SJCRH30 (cell line): Measurements from ENCODE around the gene HPD. TPM values are rescaled to one million over a fixed set of nuclear protein-coding genes. Genes with fewer than 3 reads are reported as not detected.
"Not testable (repeated sequence)": the region's sequence is repeated elsewhere in the genome, so short reads cannot be mapped to it uniquely, and the experiment has no call there.

Experiments
- DNase-seq, 2 experiments: peaks; one replicate each; pipeline ENCODE4 v3.0.0-alpha.2; 2015 to 2020
- H3K27ac ChIP-seq: fragments of 250-450 bp; sonication (Bioruptor Pico); 2 replicates; pipeline ENCODE4 v1.5.1; 2020; ENCODE audit warnings: mild to moderate bottlenecking, moderate library complexity
- H3K27me3 ChIP-seq: fragments of 250-450 bp; sonication (Bioruptor Pico); 2 replicates; pipeline ENCODE4 v1.5.1; 2020; ENCODE audit warnings: mild to moderate bottlenecking, moderate library complexity
- H3K36me3 ChIP-seq: fragments of 250-450 bp; sonication (Bioruptor Pico); 2 replicates; pipeline ENCODE4 v1.5.1; 2020; ENCODE audit warnings: mild to moderate bottlenecking, moderate library complexity
- H3K4me1 ChIP-seq: fragments of 250-450 bp; sonication (Bioruptor Pico); 2 replicates; pipeline ENCODE4 v1.5.1; 2020; ENCODE audit warnings: mild to moderate bottlenecking, moderate library complexity
- H3K4me3 ChIP-seq: fragments of 250-450 bp; sonication (Bioruptor Pico); 2 replicates; pipeline ENCODE4 v1.5.1; 2020; ENCODE audit warnings: mild to moderate bottlenecking, moderate library complexity
- H3K9me3 ChIP-seq: fragments of 250-450 bp; sonication (Bioruptor Pico); replicated peaks from 2 replicates; pipeline ENCODE4 v1.5.1; 2020; ENCODE audit warnings: mild to moderate bottlenecking, moderate library complexity
- total RNA-seq: library from RNA; depleted of rRNA; stranded (reverse); fragments of >200 nt; shearing (Covaris generic); gene quantifications from 2 replicates; pipeline ENCODE4 v1.2.3, GENCODE V29; 2014

Gene HPD
- total RNA-seq, 1 experiment from 2014 or later: not detected

DNA sequence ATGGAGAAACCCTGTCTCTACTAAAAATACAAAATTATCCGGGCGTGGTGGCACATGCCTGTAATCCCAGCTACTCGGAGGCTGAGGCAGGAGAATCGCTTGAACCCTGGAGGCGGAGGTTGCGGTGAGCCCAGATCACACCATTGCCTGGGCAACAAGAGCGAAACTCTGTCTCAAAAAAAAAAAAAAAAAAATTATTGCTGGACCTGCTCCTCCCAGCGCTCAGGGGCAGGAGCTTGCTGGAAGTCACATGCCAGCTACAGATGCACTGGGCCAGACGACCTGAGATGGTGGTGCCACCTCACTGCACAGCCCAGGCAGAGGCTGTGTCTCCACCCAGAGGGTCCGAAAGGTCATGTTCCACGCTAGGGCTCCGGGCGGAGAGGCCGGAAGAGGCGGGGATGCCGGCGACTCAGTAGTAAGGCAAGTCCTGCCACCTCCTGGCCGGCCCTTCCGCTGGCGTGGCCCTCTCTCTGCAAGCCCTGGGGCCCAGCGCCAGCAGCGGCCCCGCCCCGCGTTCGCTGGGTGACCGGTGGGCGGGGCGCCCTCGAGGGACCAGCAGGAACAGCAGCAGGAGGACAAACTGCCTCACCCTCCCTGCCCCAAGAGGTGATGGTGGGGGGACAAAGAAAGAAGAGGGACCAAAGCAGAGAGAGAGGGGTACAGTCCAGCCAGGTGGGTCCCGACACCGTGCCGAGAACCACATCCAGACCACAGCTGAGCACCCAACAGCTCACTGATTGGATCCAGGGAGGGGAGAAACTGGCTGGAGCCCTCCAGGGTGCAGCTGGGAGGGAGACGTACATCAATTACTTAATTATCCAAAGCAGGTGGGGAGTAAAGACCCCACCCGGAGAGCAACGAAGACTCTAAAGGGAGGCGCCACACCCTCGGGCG lies 61.6 kb downstream of the HPD start:
- Histone ChIP-seq H3K27me3 (no peaks in the 10 kb centered on the region), H3K9me3 (no peaks in the 10 kb centered on the region), H3K27ac (peak overlapping the region; percentile 47), H3K4me1 (peaks cover 44% of the 10 kb centered on the region), H3K36me3 (peaks cover 9% of the 10 kb centered on the region), H3K4me3 (peak overlapping the region; percentile 10)
- DNase-seq: peak; percentile 85

DNA sequence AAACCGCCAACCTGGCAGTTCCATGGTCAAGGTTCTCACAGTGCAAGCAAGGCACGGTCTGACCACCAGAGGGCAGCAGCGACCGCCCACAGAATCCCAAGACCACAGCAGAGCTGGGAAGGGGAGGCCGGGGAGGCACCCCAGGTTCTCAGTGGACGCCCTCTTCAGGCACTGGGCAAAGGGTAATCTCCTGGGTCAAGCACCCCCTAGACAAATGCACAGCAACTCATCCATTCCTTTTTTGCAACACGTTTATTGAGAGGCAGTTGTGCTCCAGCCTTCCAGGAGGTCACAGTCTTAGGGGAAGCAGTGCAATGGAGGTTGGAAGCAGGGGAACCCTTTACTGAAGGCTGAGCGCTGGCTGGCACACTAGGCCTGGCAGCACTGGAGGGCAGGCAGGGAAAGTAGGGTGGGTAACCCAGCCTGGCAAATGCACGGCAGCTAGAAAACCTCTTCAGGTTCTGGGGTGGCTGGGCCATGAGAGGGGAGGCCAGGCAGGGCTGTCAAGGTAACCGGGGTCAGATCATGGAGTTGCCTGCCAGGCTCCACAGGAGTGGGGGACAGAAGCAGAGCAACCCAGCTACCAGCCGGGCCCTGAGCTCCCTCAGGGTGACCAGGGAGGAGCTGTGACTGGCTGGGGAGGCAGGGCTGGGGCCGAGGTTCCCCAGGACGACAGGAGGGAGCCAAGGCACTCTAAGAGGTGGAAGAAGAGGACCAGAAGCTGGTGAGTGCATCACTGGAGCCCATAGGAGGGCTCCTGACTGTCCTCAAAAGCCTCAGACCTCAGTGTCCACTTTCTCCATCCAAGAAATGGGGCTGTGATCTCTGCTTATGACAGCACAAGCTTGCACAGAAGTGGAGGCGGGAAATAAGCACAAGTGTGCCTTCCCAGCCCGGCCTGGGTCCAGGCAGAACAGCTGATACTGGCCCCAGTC lies 63.4 kb downstream of the HPD start:
- Histone ChIP-seq H3K27me3 (no peaks in the 10 kb centered on the region), H3K4me1 (peaks cover 46% of the 10 kb centered on the region), H3K9me3 (no peaks in the 10 kb centered on the region), H3K4me3 (no peak overlapping the region), H3K27ac (no peak overlapping the region), H3K36me3 (peaks cover 9% of the 10 kb centered on the region)
- peak; percentile 67 to 87 for DNase-seq

DNA sequence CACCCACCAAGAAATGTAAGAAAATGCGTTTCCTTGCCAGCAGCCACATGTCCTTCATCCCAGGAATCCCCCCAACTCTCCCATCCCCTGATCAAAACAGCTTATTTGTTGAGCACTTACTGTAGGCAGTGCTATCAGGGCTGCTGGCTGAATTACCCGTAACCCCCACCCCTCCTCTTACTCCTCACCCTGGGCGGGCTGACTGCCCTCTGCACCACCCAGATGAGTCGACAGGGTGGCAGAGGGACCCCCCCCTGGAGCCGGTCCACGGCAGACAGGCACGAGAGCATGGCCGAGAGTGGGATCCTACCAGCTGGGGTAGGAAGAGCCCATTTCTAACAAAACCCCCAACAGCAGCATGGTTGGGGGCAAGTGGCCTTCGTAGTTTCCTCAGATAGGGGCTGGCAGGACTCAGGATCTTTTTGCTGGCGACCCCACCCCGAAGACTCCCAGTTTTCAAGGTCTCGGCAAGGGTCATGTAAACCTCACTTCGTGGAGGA lies 64.1 kb downstream of the HPD start:
- no peaks in the 10 kb centered on the region for H3K9me3 ChIP-seq
- no peak for DNase-seq
- H3K4me3 ChIP-seq: no peak overlapping the region
- H3K27ac ChIP-seq: no peak overlapping the region
- H3K36me3 ChIP-seq: peaks cover 9% of the 10 kb centered on the region
- peaks cover 50% of the 10 kb centered on the region for H3K4me1 ChIP-seq
- no peaks in the 10 kb centered on the region for H3K27me3 ChIP-seq

DNA sequence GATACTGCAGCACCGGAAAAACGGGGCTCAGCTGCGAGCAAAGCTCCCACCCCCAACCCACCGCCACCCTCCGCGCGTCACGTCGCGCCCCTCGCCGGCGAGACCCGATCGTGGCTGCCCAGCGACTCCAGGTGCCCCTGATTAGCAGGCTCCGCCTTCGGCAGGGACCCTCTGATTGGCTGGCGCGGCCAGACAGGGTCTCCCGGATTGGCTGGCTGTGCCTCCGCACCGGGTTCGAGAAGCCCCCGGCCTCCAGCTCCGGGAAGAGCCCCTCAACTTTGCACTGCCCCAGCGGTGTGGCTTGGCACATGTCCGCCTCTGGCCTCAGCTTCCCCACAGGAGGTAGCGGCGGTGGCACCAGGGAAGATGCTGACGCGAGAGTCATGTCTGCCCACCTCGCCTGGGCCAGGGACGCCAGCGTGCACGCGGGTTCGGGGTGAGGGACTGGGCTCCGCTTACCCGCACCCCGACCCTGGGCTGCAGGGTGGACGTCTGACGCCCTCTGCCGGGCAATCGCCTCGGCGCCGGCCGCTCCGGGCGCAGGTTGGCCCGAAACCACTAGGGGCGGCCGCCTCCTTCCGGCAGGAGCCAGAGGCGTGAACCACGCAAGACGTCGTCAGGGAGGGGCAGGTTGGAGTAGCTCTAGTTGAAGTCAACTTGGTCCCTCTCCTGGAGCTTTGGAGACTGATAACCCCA lies 64.7 kb downstream of the HPD start:
- no peak for DNase-seq
- Histone ChIP-seq H3K27me3 (no peaks in the 10 kb centered on the region), H3K27ac (no peak overlapping the region), H3K4me3 (no peak overlapping the region), H3K36me3 (peaks cover 8% of the 10 kb centered on the region), H3K4me1 (peaks cover 46% of the 10 kb centered on the region), H3K9me3 (no peaks in the 10 kb centered on the region)

- no peak within 1 kb of the TSS for H3K4me3 ChIP-seq
- no peaks in the 10 kb centered on the region for H3K27me3 ChIP-seq
- DNase-seq: no peak
- peaks cover 40% of the 10 kb centered on the region for H3K4me1 ChIP-seq
- no peak within 1 kb of the TSS for H3K27ac ChIP-seq
- H3K9me3 ChIP-seq: no peaks in the 10 kb centered on the region
- H3K36me3 ChIP-seq: peaks cover 7% of the 10 kb centered on the region
These were observed 65.2 kb downstream of the HPD start, which contains the start of gene RHOF for GRCh38 chr12:121793440-121793837. TSS of gene RHOF (minus strand) at chr12:121793688. CDS start at chr12:121793633, 55 bp downstream.

- Histone ChIP-seq H3K27me3 (no peaks in the 10 kb centered on the region), H3K4me3 (no peak overlapping the region), H3K36me3 (peaks cover 7% of the 10 kb centered on the region), H3K4me1 (peaks cover 34% of the 10 kb centered on the region), H3K9me3 (no peaks in the 10 kb centered on the region), H3K27ac (no peak overlapping the region)
- no peak for DNase-seq
These were observed 65.8 kb downstream of the HPD start for GRCh38 chr12:121792607-121793439.

DNA sequence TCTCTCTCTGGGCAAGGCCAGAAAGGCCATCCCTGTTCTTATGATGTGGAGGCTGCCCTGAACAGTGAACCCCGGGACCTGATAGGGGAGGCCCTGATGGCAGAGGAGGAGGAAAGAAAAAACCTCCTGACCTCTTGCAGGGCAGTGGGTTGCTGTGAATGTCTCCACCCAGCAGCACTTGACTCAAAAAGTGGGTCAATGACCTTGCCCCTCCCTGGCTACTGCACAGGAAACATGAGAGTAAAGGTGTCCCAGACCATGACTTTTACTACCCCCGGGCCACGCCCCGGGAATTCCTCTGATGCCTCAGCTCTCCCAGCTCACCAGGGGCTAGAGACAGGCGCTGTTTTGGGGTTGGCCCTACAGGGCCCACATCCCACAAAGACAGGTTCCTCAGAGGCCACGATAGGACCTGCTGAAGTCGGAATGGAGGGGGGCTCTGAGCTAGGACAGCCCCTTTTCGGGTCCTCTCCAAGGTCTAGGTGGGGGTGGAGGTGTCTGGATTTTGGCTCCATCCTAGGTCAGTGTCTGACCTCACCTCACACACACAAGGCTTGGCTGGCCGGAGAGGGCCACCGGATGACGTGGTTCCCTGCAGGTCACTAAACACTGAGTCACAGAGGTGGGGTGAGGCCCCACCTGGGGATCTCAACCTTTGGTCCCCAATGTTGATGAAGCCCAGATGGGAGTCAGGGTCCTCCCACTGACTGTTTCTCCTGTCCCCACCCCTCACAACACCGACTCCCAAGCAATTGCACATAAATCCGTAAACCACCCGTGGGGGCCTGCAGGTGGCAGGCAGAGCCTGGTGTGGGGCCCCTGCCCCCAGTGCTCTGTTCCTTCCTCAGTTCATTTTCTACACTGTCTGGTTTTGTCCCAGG lies 66.7 kb downstream of the HPD start:
- no peak overlapping the region for H3K4me3 ChIP-seq
- no peak for DNase-seq
- peaks cover 25% of the 10 kb centered on the region for H3K4me1 ChIP-seq
- H3K36me3 ChIP-seq: peaks cover 7% of the 10 kb centered on the region
- H3K9me3 ChIP-seq: no peaks in the 10 kb centered on the region
- H3K27ac ChIP-seq: no peak overlapping the region
- H3K27me3 ChIP-seq: no peaks in the 10 kb centered on the region

GRCh38 chr12:121790785-121791184 lies 67.9 kb downstream of the HPD start:
- H3K27ac ChIP-seq, H3K4me3 ChIP-seq, H3K27me3 ChIP-seq, DNase-seq, H3K36me3 ChIP-seq, H3K9me3 ChIP-seq: not testable (repeated sequence)
- peaks cover 14% of the 10 kb centered on the region; the same call in 1 of the 2 replicates for H3K4me1 ChIP-seq

- no peaks in the 10 kb centered on the region for H3K9me3 ChIP-seq
- peaks cover 7% of the 10 kb centered on the region; the same call in 1 of the 2 replicates for H3K4me1 ChIP-seq
- H3K27ac ChIP-seq: no peak overlapping the region
- H3K27me3 ChIP-seq: no peaks in the 10 kb centered on the region
- peak; percentile 67 to 68 for DNase-seq
- peaks cover 1% of the 10 kb centered on the region; the same call in 1 of the 2 replicates for H3K36me3 ChIP-seq
- H3K4me3 ChIP-seq: no peak overlapping the region
These were observed 68.6 kb downstream of the HPD start for GRCh38 chr12:121789800-121790728.
